ENCODE measurements around the gene MAP3K5.

GRCh38 chr6:136762022-136762975, 30.0 kb downstream of the MAP3K5 start:
- no peak for TF ChIP-seq CTCF (IDR thresholded peaks at IDR 0.05)
- TF ChIP-seq POLR2A (IDR thresholded peaks at IDR 0.05) = no peak
